Duodenal mucosa (tissue), 2 donors: Measurements from ENCODE around the gene LACRT.

Experiments
- H3K27ac ChIP-seq: one replicate; pipeline ENCODE4 v1.7.0; 2013; ENCODE audit warnings: low read depth, low read length
- H3K27me3 ChIP-seq, 2 donors: one replicate each; pipeline ENCODE4 v1.7.0; 2013; ENCODE audit warnings: low read length in 2 of 2, control low read depth in 1 of 2; ENCODE audit not compliant: insufficient read depth in 2 of 2, control insufficient read depth in 1 of 2
- H3K36me3 ChIP-seq, 2 donors: one replicate each; pipeline ENCODE4 v1.7.0; 2013; ENCODE audit warnings: low read length in 2 of 2, control low read depth in 1 of 2; ENCODE audit not compliant: insufficient read depth in 2 of 2, control insufficient read depth in 1 of 2
- H3K4me1 ChIP-seq, 2 donors: one replicate each; pipeline ENCODE4 v1.7.0; 2013; ENCODE audit warnings: low read length in 2 of 2, control low read depth in 1 of 2; ENCODE audit not compliant: insufficient read depth in 2 of 2, control insufficient read depth in 1 of 2
- H3K4me3 ChIP-seq, 2 donors: one replicate each; pipeline ENCODE4 v1.7.0; 2013; ENCODE audit warnings: low read length in 2 of 2, low read depth in 1 of 2
- H3K9ac ChIP-seq, 2 donors: one replicate each; pipeline ENCODE4 v1.7.0; 2013; ENCODE audit warnings: low read length in 2 of 2, low read depth in 1 of 2
- H3K9me3 ChIP-seq, 2 donors: one replicate each; pipeline ENCODE4 v1.7.0; 2013; ENCODE audit warnings: low read length in 2 of 2, control low read depth in 1 of 2; ENCODE audit not compliant: control insufficient read depth in 1 of 2

Gene LACRT

GRCh38 chr12:54604436-54604835, 30.3 kb downstream of the LACRT start:
- Histone ChIP-seq H3K9ac (no peak overlapping the region), H3K9me3 (no peaks in the 10 kb centered on the region), H3K4me3 (no peak overlapping the region), H3K27ac (no peak overlapping the region), H3K36me3 (no peaks in the 10 kb centered on the region), H3K4me1 (no peaks in the 10 kb centered on the region), H3K27me3 (peaks cover 0 to 7% of the 10 kb centered on the region in 2 donors)

- H3K27ac ChIP-seq = no peak overlapping the region
- no peaks in the 10 kb centered on the region for H3K4me1 ChIP-seq
- H3K36me3 ChIP-seq = no peaks in the 10 kb centered on the region
- no peak overlapping the region for H3K4me3 ChIP-seq
- H3K9ac ChIP-seq = no peak overlapping the region
- H3K9me3 ChIP-seq = no peaks in the 10 kb centered on the region
- peaks cover 0 to 10% of the 10 kb centered on the region in 2 donors for H3K27me3 ChIP-seq
These were observed 30.8 kb downstream of the LACRT start for GRCh38 chr12:54603872-54604271.

GRCh38 chr12:54603173-54603814, 31.4 kb downstream of the LACRT start:
- no peaks in the 10 kb centered on the region for H3K4me1 ChIP-seq
- H3K4me3 ChIP-seq = no peak overlapping the region
- H3K36me3 ChIP-seq = no peaks in the 10 kb centered on the region
- H3K9me3 ChIP-seq = no peaks in the 10 kb centered on the region
- no peak overlapping the region for H3K27ac ChIP-seq
- H3K27me3 ChIP-seq = peaks cover 0 to 11% of the 10 kb centered on the region in 2 donors
- no peak overlapping the region for H3K9ac ChIP-seq

GRCh38 chr12:54602661-54603060, 32.0 kb downstream of the LACRT start:
- H3K27ac ChIP-seq = no peak overlapping the region
- H3K4me1 ChIP-seq = no peaks in the 10 kb centered on the region
- H3K36me3 ChIP-seq = no peaks in the 10 kb centered on the region
- peaks cover 0 to 9% of the 10 kb centered on the region in 2 donors for H3K27me3 ChIP-seq
- H3K9me3 ChIP-seq = no peaks in the 10 kb centered on the region
- H3K4me3 ChIP-seq = no peak overlapping the region
- no peak overlapping the region for H3K9ac ChIP-seq

GRCh38 chr12:54601841-54602240, 32.9 kb downstream of the LACRT start:
- H3K27ac ChIP-seq = no peak overlapping the region
- peaks cover 0 to 5% of the 10 kb centered on the region in 2 donors for H3K27me3 ChIP-seq
- no peaks in the 10 kb centered on the region for H3K4me1 ChIP-seq
- H3K9ac ChIP-seq = no peak overlapping the region
- no peaks in the 10 kb centered on the region for H3K36me3 ChIP-seq
- no peak overlapping the region for H3K4me3 ChIP-seq
- H3K9me3 ChIP-seq = no peaks in the 10 kb centered on the region

GRCh38 chr12:54598970-54599369, 35.7 kb downstream of the LACRT start:
- H3K9ac ChIP-seq = no peak overlapping the region
- peaks cover 0 to 5% of the 10 kb centered on the region in 2 donors for H3K27me3 ChIP-seq
- H3K36me3 ChIP-seq = no peaks in the 10 kb centered on the region
- no peak overlapping the region for H3K27ac ChIP-seq
- H3K9me3 ChIP-seq = no peaks in the 10 kb centered on the region
- H3K4me3 ChIP-seq = no peak overlapping the region
- no peaks in the 10 kb centered on the region for H3K4me1 ChIP-seq

- Histone ChIP-seq H3K9ac (no peak overlapping the region), H3K4me1 (no peaks in the 10 kb centered on the region), H3K27me3 (peaks cover 0 to 5% of the 10 kb centered on the region in 2 donors), H3K27ac (no peak overlapping the region), H3K4me3 (no peak overlapping the region), H3K36me3 (no peaks in the 10 kb centered on the region), H3K9me3 (no peaks in the 10 kb centered on the region)
These were observed 38.2 kb downstream of the LACRT start for GRCh38 chr12:54596526-54596946.

- Histone ChIP-seq H3K27ac (no peak overlapping the region), H3K4me1 (no peaks in the 10 kb centered on the region), H3K9me3 (no peaks in the 10 kb centered on the region), H3K36me3 (no peaks in the 10 kb centered on the region), H3K9ac (no peak overlapping the region), H3K27me3 (peaks cover 0 to 5% of the 10 kb centered on the region in 2 donors), H3K4me3 (no peak overlapping the region)
These were observed 39.2 kb downstream of the LACRT start for GRCh38 chr12:54595471-54595870.

- Histone ChIP-seq H3K36me3 (no peaks in the 10 kb centered on the region), H3K9ac (no peak overlapping the region), H3K27ac (no peak overlapping the region), H3K4me1 (no peaks in the 10 kb centered on the region), H3K9me3 (no peaks in the 10 kb centered on the region), H3K4me3 (no peak overlapping the region), H3K27me3 (peaks cover 0 to 3% of the 10 kb centered on the region in 2 donors)
These were observed 41.0 kb downstream of the LACRT start for GRCh38 chr12:54593725-54594124.

- Histone ChIP-seq H3K4me3 (no peak overlapping the region), H3K27me3 (peaks cover 0 to 4% of the 10 kb centered on the region in 2 donors), H3K27ac (no peak overlapping the region), H3K36me3 (no peaks in the 10 kb centered on the region), H3K9me3 (no peaks in the 10 kb centered on the region), H3K9ac (no peak overlapping the region), H3K4me1 (no peaks in the 10 kb centered on the region)
These were observed 41.6 kb downstream of the LACRT start for GRCh38 chr12:54593135-54593534.
